B cell (primary cell): ENCODE measurements around the gene CAPRIN2. TPM values are rescaled to one million over a fixed set of nuclear protein-coding genes. Genes with fewer than 3 reads are reported as not detected.

Experiments
- ATAC-seq: fragments of 200-7000 bp; cut with Tn5 transposase; one replicate; pipeline ENCODE4 v1.10.0; 2021; ENCODE audit warnings: low read depth, mild to moderate bottlenecking, moderate number of reproducible peaks, moderate library complexity
- CTCF ChIA-PET: fragments of 350-600 bp; sonication (Branson Sonifier 250); formaldehyde crosslinking; loops from one replicate; lab custom pipeline; 2021; ENCODE audit warnings: antibody characterized with exemption, inconsistent platforms; lab: Charles Lee
- POLR2A ChIA-PET: fragments of 350-600 bp; sonication (Branson Sonifier 250); formaldehyde crosslinking; loops from one replicate; lab custom pipeline; 2021; ENCODE audit warnings: antibody characterized with exemption; lab: Charles Lee
- DNase-seq: peaks from one replicate; pipeline ENCODE4 v3.0.0; 2013
- H2AFZ ChIP-seq: 2 replicates; pipeline ENCODE4 v1.6.1; 2012; ENCODE audit warnings: mild to moderate bottlenecking, low read depth, low read length; ENCODE audit not compliant: insufficient read depth, poor library complexity, severe bottlenecking
- H3K27ac ChIP-seq, 2 donors: 1 replicate in 1 of 2; 2 replicates in 1 of 2; pipeline ENCODE4 v1.5.1; 2012 to 2013; ENCODE audit warnings: low read length in 2 of 2, mild to moderate bottlenecking in 2 of 2, moderate library complexity in 1 of 2
- H3K27me3 ChIP-seq, 4 experiments: fragments of 200-600 bp in 1 of 4; sonication (generic) in 1 of 4; replicated peaks in 1 of 4; 1 replicate in 2 of 4; 2 replicates in 2 of 4; pipeline versions ENCODE4 v1.6.1 to v1.7.0; 2013 to 2016; ENCODE audit warnings: low read length in 3 of 4, mild to moderate bottlenecking in 2 of 4, mixed read lengths in 1 of 4, moderate library complexity in 1 of 4; ENCODE audit not compliant: insufficient read depth in 4 of 4, control insufficient read depth in 3 of 4; ENCODE audit errors: control extremely low read depth in 1 of 4
- H3K36me3 ChIP-seq, 2 experiments: replicated peaks in 1 of 2; 1 replicate in 1 of 2; 2 replicates in 1 of 2; pipeline versions ENCODE4 v1.6.1 to v1.7.1; 2013; ENCODE audit warnings: low read length in 1 of 2; ENCODE audit not compliant: insufficient read depth in 2 of 2, control insufficient read depth in 1 of 2; ENCODE audit errors: control extremely low read depth in 1 of 2, extremely low read depth in 1 of 2
- H3K4me1 ChIP-seq, 2 donors: fragments of 200-600 bp in 1 of 2; sonication (generic) in 1 of 2; 1 replicate in 1 of 2; 2 replicates in 1 of 2; pipeline versions ENCODE4 v1.5.1 to v1.6.1; 2013 to 2017; ENCODE audit warnings: low read length in 2 of 2; ENCODE audit not compliant: control insufficient read depth in 2 of 2, insufficient read depth in 2 of 2
- H3K4me2 ChIP-seq: replicated peaks from 2 replicates; pipeline ENCODE3; 2012; ENCODE audit warnings: mild to moderate bottlenecking, low read depth, low read length; ENCODE audit not compliant: poor library complexity, severe bottlenecking
- H3K4me3 ChIP-seq, 5 experiments: fragments of 200-600 bp in 1 of 5; sonication (generic) in 1 of 5; 1 replicate in 3 of 5; 2 replicates in 2 of 5; pipeline versions ENCODE4 v1.5.1 to v1.7.0; 2011 to 2016; ENCODE audit warnings: low read length in 4 of 5, mild to moderate bottlenecking in 4 of 5, low read depth in 2 of 5, control low read depth in 1 of 5, moderate library complexity in 1 of 5; ENCODE audit not compliant: insufficient read depth in 1 of 5; ENCODE audit errors: control extremely low read depth in 1 of 5, extremely low read depth in 1 of 5
- H3K79me2 ChIP-seq: fragments of 200-600 bp; sonication (generic); one replicate; pipeline ENCODE4 v1.6.0; 2016; ENCODE audit warnings: low read length; ENCODE audit not compliant: control insufficient read depth, insufficient read depth
- H3K9ac ChIP-seq: fragments of 200-600 bp; sonication (generic); 2 replicates; pipeline ENCODE4 v1.6.1; 2017; ENCODE audit warnings: mild to moderate bottlenecking, low read length, moderate library complexity
- H3K9me3 ChIP-seq, 3 donors: one replicate each; pipeline versions ENCODE4 v1.6.1 to v1.7.1; 2013; ENCODE audit warnings: low read length in 2 of 3; ENCODE audit not compliant: control insufficient read depth in 2 of 3, insufficient read depth in 1 of 3; ENCODE audit errors: control extremely low read depth in 1 of 3
- H4K20me1 ChIP-seq: 2 replicates; pipeline ENCODE4 v1.6.0; 2012; ENCODE audit warnings: mild to moderate bottlenecking, low read length; ENCODE audit not compliant: insufficient read depth, control insufficient read depth, poor library complexity, severe bottlenecking
- H3K27ac Mint-ChIP-seq: one replicate; pipeline ENCODE4 v1.8.0; 2021; ENCODE audit warnings: mixed read lengths
- H3K27me3 Mint-ChIP-seq: one replicate; pipeline ENCODE4 v1.8.0; 2021; ENCODE audit warnings: mixed read lengths
- H3K4me1 Mint-ChIP-seq: one replicate; pipeline ENCODE4 v1.8.0; 2021; ENCODE audit warnings: mixed read lengths
- H3K4me3 Mint-ChIP-seq: one replicate; pipeline ENCODE4 v1.8.0; 2021; ENCODE audit warnings: mixed read lengths
- H3K9me3 Mint-ChIP-seq: one replicate; pipeline ENCODE4 v1.8.0; 2022; ENCODE audit warnings: mixed read lengths; ENCODE audit not compliant: insufficient read depth
- CTCF ChIP-seq: fragments of 200-600 bp; IDR thresholded peaks from one replicate; pipeline ENCODE4 v1.8.0; 2022; ENCODE audit warnings: antibody characterized with exemption, mild to moderate bottlenecking
- EZH2 ChIP-seq: IDR thresholded peaks from 2 replicates; pipeline ENCODE4 v1.6.1; 2012; ENCODE audit warnings: borderline replicate concordance, low read depth, mild to moderate bottlenecking, moderate library complexity, low read length; ENCODE audit not compliant: insufficient read depth, poor library complexity, severe bottlenecking
- WGBS: methylation state at CpG from one replicate; pipeline ENCODE4 v1.1.5; 2013; ENCODE audit warnings: missing lambda C conversion rate; ENCODE audit not compliant: insufficient coverage; 5-methylcytosine and 5-hydroxymethylcytosine counted together
- intact Hi-C: fragments of 100-400 bp; cut with micrococcal nuclease; formaldehyde crosslinking; loops from one replicate; pipeline ENCODE4 v1.10.0; 2022
- polyA plus RNA-seq: library from polyadenylated mRNA; depleted of rRNA; stranded (reverse); fragments of >200 nt; gene quantifications from 2 replicates; pipeline ENCODE4 v1.2.3, GENCODE V29; 2012
- total RNA-seq, 2 donors: library from RNA; stranded (reverse); fragments of 120-200 nt in 1 of 2; gene quantifications; 1 replicate in 1 of 2; 2 replicates in 1 of 2; pipeline versions ENCODE4 v1.2.3 to v1.2.4, GENCODE V29; 2013 to 2022

Gene CAPRIN2
- total and polyA plus RNA-seq, 2 donors (not counting 1 experiment from before 2014, with no cell fraction given) = 31.3 to 57.8 TPM

- CTCF ChIA-PET = interaction anchor here (2.0 kb wide), 1 partner anchor 12 kb away, joined by 6 read pairs; the partner anchor contains the start of gene IPO8
- H2AFZ ChIP-seq = no peak overlapping the region
- 100% methylated on average over 4 of the region's 10 CpGs for WGBS
- Mint-ChIP-seq H3K27ac (no peak overlapping the region), H3K4me1 (no peaks in the 10 kb centered on the region), H3K9me3 (no peaks in the 10 kb centered on the region), H3K4me3 (no peak overlapping the region), H3K27me3 (no peaks in the 10 kb centered on the region)
- H3K36me3 ChIP-seq = peaks cover 5 to 13% of the 10 kb centered on the region in 2 experiments
- no peaks in the 10 kb centered on the region for H4K20me1 ChIP-seq
- H3K27me3 ChIP-seq = no peaks in the 10 kb centered on the region
- no peak overlapping the region for H3K4me2 ChIP-seq
- no peak overlapping the region for H3K4me3 ChIP-seq
- H3K27ac ChIP-seq = no peak overlapping the region
- POLR2A ChIA-PET = no interaction called here
- H3K9me3 ChIP-seq = no peaks in the 10 kb centered on the region
- TF ChIP-seq EZH2 = no peak
- TF ChIP-seq CTCF = no peak
- ATAC-seq (no peak), DNase-seq (no peak)
- no peaks in the 10 kb centered on the region for H3K79me2 ChIP-seq
- intact Hi-C loops = no loop called here
- no peaks in the 10 kb centered on the region for H3K4me1 ChIP-seq
- no peak overlapping the region for H3K9ac ChIP-seq
These were observed 47.0 kb downstream of the CAPRIN2 start for GRCh38 chr12:30707613-30708342.

GRCh38 chr12:30706476-30706875, 48.3 kb downstream of the CAPRIN2 start:
- Histone ChIP-seq H3K9ac (no peak overlapping the region), H3K79me2 (no peaks in the 10 kb centered on the region), H3K4me1 (no peaks in the 10 kb centered on the region), H4K20me1 (no peaks in the 10 kb centered on the region), H3K27ac (no peak overlapping the region), H3K36me3 (peaks cover 5 to 13% of the 10 kb centered on the region in 2 experiments), H2AFZ (no peak overlapping the region), H3K4me3 (no peak overlapping the region), H3K27me3 (no peaks in the 10 kb centered on the region), H3K9me3 (no peaks in the 10 kb centered on the region), H3K4me2 (no peak overlapping the region)
- no peaks in the 10 kb centered on the region for H3K9me3 Mint-ChIP-seq
- ChIA-PET POLR2A (no interaction called here), CTCF (interaction anchor here (1.0 to 2.0 kb wide), 2 partner anchors 10 to 101 kb away, joined by 4 to 6 read pairs; partner anchors contain the start of gene IPO8)
- H3K27ac Mint-ChIP-seq = no peak overlapping the region
- no peaks in the 10 kb centered on the region for H3K27me3 Mint-ChIP-seq
- ATAC-seq (no peak), DNase-seq (no peak)
- H3K4me1 Mint-ChIP-seq = no peaks in the 10 kb centered on the region
- no CpG with 5 or more reads among the region's 2 CpGs for WGBS
- no peak for TF ChIP-seq CTCF
- no peak for TF ChIP-seq EZH2
- no peak overlapping the region for H3K4me3 Mint-ChIP-seq
- intact Hi-C loops = no loop called here
